Central memory CD4-positive, alpha-beta T cell (primary cell): Measurements from ENCODE around the gene KRTAP4-1.
"Not testable (repeated sequence)": the region's sequence is repeated elsewhere in the genome, so short reads cannot be mapped to it uniquely, and the experiment has no call there.

Source experiments
- DNase-seq: peaks from one replicate; pipeline ENCODE4 v3.0.0; 2022

Gene KRTAP4-1

GRCh38 chr17:41168121-41168520 lies 16.6 kb downstream of the KRTAP4-1 start, which contains the start of gene KRTAP4-3:
Gene KRTAP4-3 (minus strand): TSS chr17:41168221. CDS start chr17:41168172, 49 bp downstream.
- DNase-seq = no peak

- no peak for DNase-seq
Observed at GRCh38 chr17:41167561-41167960, 17.1 kb downstream of the KRTAP4-1 start.

GRCh38 chr17:41163828-41164227 lies 20.9 kb downstream of the KRTAP4-1 start:
- DNase-seq = no peak

GRCh38 chr17:41160648-41161047 lies 24.1 kb downstream of the KRTAP4-1 start, which contains the start of gene KRTAP4-4:
Gene KRTAP4-4 (minus strand): TSS chr17:41160748. CDS start chr17:41160691, 57 bp downstream.
- DNase-seq = no peak

GRCh38 chr17:41160190-41160589 lies 24.5 kb downstream of the KRTAP4-1 start:
- DNase-seq = not testable (repeated sequence)

- no peak for DNase-seq
Observed at GRCh38 chr17:41153856-41154255, 30.9 kb downstream of the KRTAP4-1 start.

GRCh38 chr17:41151525-41151924 lies 33.2 kb downstream of the KRTAP4-1 start:
- DNase-seq = no peak

GRCh38 chr17:41150026-41150425 lies 34.7 kb downstream of the KRTAP4-1 start:
- no peak for DNase-seq

- no peak for DNase-seq
Observed at GRCh38 chr17:41149652-41149985, 35.1 kb downstream of the KRTAP4-1 start, which contains the start of gene KRTAP4-5. Gene KRTAP4-5 (minus strand): TSS chr17:41149825. CDS start chr17:41149767, 58 bp downstream.

- not testable (repeated sequence) for DNase-seq
Observed at GRCh38 chr17:41148971-41149651, 35.6 kb downstream of the KRTAP4-1 start.

GRCh38 chr17:41147531-41148204 lies 37.0 kb downstream of the KRTAP4-1 start:
- no peak for DNase-seq

GRCh38 chr17:41145261-41145660 lies 39.5 kb downstream of the KRTAP4-1 start:
- no peak for DNase-seq

- DNase-seq = no peak
Observed at GRCh38 chr17:41144846-41145245, 39.9 kb downstream of the KRTAP4-1 start.

- no peak for DNase-seq
Observed at GRCh38 chr17:41141361-41141760, 43.4 kb downstream of the KRTAP4-1 start.

- DNase-seq = no peak
Observed at GRCh38 chr17:41140360-41141131, 44.2 kb downstream of the KRTAP4-1 start, which contains the start of gene KRTAP4-6. Gene KRTAP4-6 (minus strand): TSS chr17:41140544. CDS start chr17:41140487, 57 bp downstream.

GRCh38 chr17:41139865-41140264 lies 44.8 kb downstream of the KRTAP4-1 start:
- not testable (repeated sequence) for DNase-seq
